K562 (cell line): Measurements from ENCODE around the gene DCAF8. TPM values are rescaled to one million over a fixed set of nuclear protein-coding genes. Genes with fewer than 3 reads are reported as not detected.

Experiments
- ATF7 ChIP-seq: fragments of 450-650 bp; IDR thresholded peaks from 2 replicates; pipeline ENCODE4 v1.7.1; 2014; ENCODE audit warnings: mild to moderate bottlenecking, moderate library complexity
- C11orf30 ChIP-seq: fragments of 450-650 bp; IDR thresholded peaks from 2 replicates; pipeline ENCODE4 v1.6.1; 2016; ENCODE audit warnings: low read depth, mild to moderate bottlenecking
- CC2D1A ChIP-seq: fragments of 450-650 bp; IDR thresholded peaks from 2 replicates; pipeline ENCODE4 v1.6.1; 2017; ENCODE audit warnings: mild to moderate bottlenecking
- CHAMP1 ChIP-seq: fragments of 450-650 bp; IDR thresholded peaks from 2 replicates; pipeline ENCODE4 v1.6.1; 2016; ENCODE audit warnings: mild to moderate bottlenecking
- E2F1 ChIP-seq: sonication (generic); formaldehyde crosslinking; IDR thresholded peaks from 2 replicates; pipeline ENCODE4 v1.8.1; 2023; ENCODE audit warnings: mild to moderate bottlenecking, missing genetic modification reagents, moderate library complexity
- E2F5 ChIP-seq: sonication (generic); formaldehyde crosslinking; IDR thresholded peaks from 2 replicates; pipeline ENCODE4 v1.8.0; 2022; ENCODE audit warnings: mild to moderate bottlenecking, missing genetic modification reagents
- EZH2 ChIP-seq: IDR thresholded peaks from 2 replicates; pipeline ENCODE4 v1.6.1; 2012; ENCODE audit warnings: low read depth, mild to moderate bottlenecking, inconsistent platforms, low read length, borderline replicate concordance
- L3MBTL2 ChIP-seq: fragments of 450-650 bp; IDR thresholded peaks from 2 replicates; pipeline ENCODE4 v1.6.1; 2016; ENCODE audit warnings: mild to moderate bottlenecking, moderate library complexity
- MCM7 ChIP-seq, 2 experiments: fragments of 450-650 bp; IDR thresholded peaks; 2 replicates each; pipeline ENCODE4 v1.6.1; 2016 to 2018
- MEF2D ChIP-seq: conservative IDR thresholded peaks from 2 replicates; pipeline ENCODE4 v1.6.1; 2016; ENCODE audit warnings: low read depth, missing genetic modification characterization, missing compliant biosample characterization
- MLX ChIP-seq, 2 experiments: fragments of 450-650 bp in 1 of 2; sonication (generic) in 1 of 2; formaldehyde crosslinking; conservative IDR thresholded peaks; 2 replicates each; pipeline versions ENCODE4 v1.4.0 to v1.8.1; 2020 to 2022; ENCODE audit warnings: mild to moderate bottlenecking in 1 of 2, missing genetic modification reagents in 1 of 2
- NR2F6 ChIP-seq: fragments of 450-650 bp; formaldehyde crosslinking; IDR thresholded peaks from 2 replicates; pipeline ENCODE4 v1.4.0; 2020; ENCODE audit warnings: mild to moderate bottlenecking
- PHF20 ChIP-seq: fragments of 450-650 bp; IDR thresholded peaks from 2 replicates; pipeline ENCODE4 v1.6.1; 2018; ENCODE audit not compliant: partially characterized antibody
- PREB ChIP-seq: sonication (generic); formaldehyde crosslinking; IDR thresholded peaks from 2 replicates; pipeline ENCODE4 v1.8.1; 2023; ENCODE audit warnings: mild to moderate bottlenecking, missing genetic modification reagents
- PRMT5 ChIP-seq: sonication (generic); formaldehyde crosslinking; IDR thresholded peaks from 2 replicates; pipeline ENCODE4 v1.5.0; 2020; ENCODE audit warnings: missing genetic modification reagents
- RBM15 ChIP-seq: fragments of 200-400 bp; formaldehyde crosslinking; IDR thresholded peaks from 2 replicates; pipeline ENCODE4 v1.6.1; 2018; ENCODE audit warnings: mild to moderate bottlenecking, low read length, moderate library complexity; ENCODE audit not compliant: insufficient read depth
- SAP30 ChIP-seq: fragments of 200-600 bp; sonication (generic); IDR thresholded peaks from 2 replicates; pipeline ENCODE4 v1.6.1; 2012; ENCODE audit warnings: borderline replicate concordance, low read depth, mild to moderate bottlenecking, moderate library complexity, low read length, control low read depth, inconsistent platforms; ENCODE audit not compliant: insufficient read depth, poor library complexity, severe bottlenecking
- WHSC1 ChIP-seq: IDR thresholded peaks from one replicate; pipeline ENCODE4 v1.6.1; 2012; ENCODE audit warnings: low read length, control low read depth, inconsistent platforms
- XRCC4 ChIP-seq: IDR thresholded peaks from one replicate; pipeline ENCODE4 v1.6.1; 2011; ENCODE audit not compliant: insufficient read depth, insufficient read length; ENCODE audit errors: extremely low read depth
- ZBTB26 ChIP-seq: fragments of 450-650 bp; formaldehyde crosslinking; IDR thresholded peaks from 2 replicates; pipeline ENCODE4 v1.4.0; 2022; ENCODE audit warnings: missing genetic modification characterization
- ZNF212 ChIP-seq: fragments of 450-650 bp; formaldehyde crosslinking; IDR thresholded peaks from 2 replicates; pipeline ENCODE4 v1.4.0; 2020; ENCODE audit warnings: mild to moderate bottlenecking
- polyA plus RNA-seq, 8 experiments: library from polyadenylated mRNA; depleted of rRNA in 4 of 8; stranded (reverse) in 5 of 8; unstranded in 3 of 8; fragments of >200 nt; fragmentation: Nextera tagmentation in 2 of 8; fragmentation: Illumina TruSeq in 1 of 8; extraction: Ambion mirVana in 2 of 8; extraction: Trizol in 1 of 8; gene quantifications; 2 replicates each; pipeline versions ENCODE4 v1.2.1 to v1.2.3, GENCODE V29; 2011 to 2014; ENCODE audit warnings: inconsistent platforms in 1 of 8, missing spikeins in 1 of 8
- total RNA-seq, 7 experiments: library from RNA; depleted of rRNA in 6 of 7; stranded (reverse); fragments of >200 nt in 6 of 7; fragmentation: Illumina TruSeq in 2 of 7; extraction: Trizol in 2 of 7; gene quantifications; 2 replicates each; pipeline versions ENCODE4 v1.2.1 to v1.2.3, GENCODE V29; 2011 to 2021; ENCODE audit warnings: low replicate concordance in 1 of 7

The DCAF8 gene
- total and polyA plus RNA-seq, 9 of the 15 experiments (the other 6 are each of a cell fraction or from before 2014, with no cell fraction given) = 11.6 to 149 (median 81.3) TPM

- TF ChIP-seq NR2F6 (CRISPR knock-in tag) = no peak
- TF ChIP-seq CC2D1A = no peak
- TF ChIP-seq E2F5 (CRISPR knock-in tag) = no peak
- no peak for TF ChIP-seq CHAMP1
- TF ChIP-seq SAP30 = peak; percentile 94
- no peak for TF ChIP-seq MLX (CRISPR knock-in tag; conservative IDR thresholded peaks at IDR 0.05)
- TF ChIP-seq WHSC1 = no peak
- no peak for TF ChIP-seq PRMT5 (CRISPR knock-in tag)
- no peak for TF ChIP-seq EZH2
- TF ChIP-seq PHF20 = peak; percentile 82
- TF ChIP-seq MEF2D (tag) = no peak
- no peak for TF ChIP-seq RBM15
- no peak for TF ChIP-seq PREB
- TF ChIP-seq ZNF212 = no peak
- TF ChIP-seq E2F1 (CRISPR knock-in tag) = no peak
- TF ChIP-seq XRCC4 = no peak
- TF ChIP-seq L3MBTL2 = no peak
- TF ChIP-seq C11orf30 = peak; percentile 95
- TF ChIP-seq MCM7 (IDR thresholded peaks at IDR 0.05) = no peak
- TF ChIP-seq ZBTB26 (CRISPR knock-in tag) = no peak
- peak; percentile 39; the same call in 1 of the 2 replicates for TF ChIP-seq ATF7
Observed at GRCh38 chr1:160284782-160285344, 22.5 kb upstream of the DCAF8 start, which contains the start of gene PEX19 (continued).
